Astrocyte (in vitro differentiated cells and primary cell): ENCODE measurements around the gene ZNF728.

Experiments used
- CTCF ChIP-seq: IDR thresholded peaks from 2 replicates; pipeline ENCODE4 v1.5.1; 2011; ENCODE audit warnings: low read depth, mild to moderate bottlenecking, inconsistent platforms, low read length, moderate library complexity; ENCODE audit not compliant: insufficient read depth
- EZH2 ChIP-seq: IDR thresholded peaks from 2 replicates; pipeline ENCODE4 v1.6.1; 2012; ENCODE audit warnings: mild to moderate bottlenecking, low read length, inconsistent platforms; ENCODE audit not compliant: insufficient read depth

GRCh38 chr19:22945560-22945959, 57.4 kb downstream of the ZNF728 start:
- no peak for TF ChIP-seq CTCF
- TF ChIP-seq EZH2, result no peak
